Activated T-helper 1 cell treated with anti-CD3 and anti-CD28 coated beads, Interleukin-12 subunit alpha, Interleukin-12 subunit beta, Interleukin-2, Interleukin-4 antibody, amounts not matched to agents 30 ng/mL and 10 ng/mL and 1 ng/mL, durations not matched to agents 14 hours and 24 hours and 36 hours (primary cell): Measurements from ENCODE around the gene POLE3. TPM values are rescaled to one million over a fixed set of nuclear protein-coding genes. Genes with fewer than 3 reads are reported as not detected.
"Not testable (repeated sequence)": the region's sequence is repeated elsewhere in the genome, so short reads cannot be mapped to it uniquely, and the experiment has no call there.

Source experiments
- DNase-seq: peaks from one replicate; pipeline ENCODE4 v3.0.0; 2021; ENCODE audit warnings: low spot score
- H3K27ac Mint-ChIP-seq: one replicate; pipeline ENCODE4 v1.8.0; 2021; ENCODE audit warnings: mild to moderate bottlenecking, mixed read lengths
- H3K27me3 Mint-ChIP-seq: one replicate; pipeline ENCODE4 v1.8.0; 2022; ENCODE audit warnings: mild to moderate bottlenecking, moderate library complexity, mixed read lengths; ENCODE audit not compliant: insufficient read depth
- H3K36me3 Mint-ChIP-seq: one replicate; pipeline ENCODE4 v1.8.0; 2021; ENCODE audit warnings: low read depth, mixed read lengths
- H3K4me1 Mint-ChIP-seq: one replicate; pipeline ENCODE4 v1.8.0; 2021; ENCODE audit warnings: low read depth, mixed read lengths
- H3K4me3 Mint-ChIP-seq: one replicate; pipeline ENCODE4 v1.8.0; 2021; ENCODE audit warnings: mild to moderate bottlenecking, moderate library complexity, mixed read lengths
- H3K9me3 Mint-ChIP-seq: one replicate; pipeline ENCODE4 v1.8.0; 2021; ENCODE audit warnings: mixed read lengths
- intact Hi-C: fragments of 100-400 bp; cut with micrococcal nuclease; formaldehyde crosslinking; loops from one replicate; pipeline ENCODE4 v1.15.1; 2024
- total RNA-seq: library from RNA; stranded (reverse); gene quantifications from 2 replicates; pipeline ENCODE4 v1.2.3, GENCODE V29; 2022

POLE3 gene
- total RNA-seq, 1 donor from 2014 or later, result 90.9 TPM

- no peaks in the 10 kb centered on the region for H3K4me1 Mint-ChIP-seq
- H3K4me3 Mint-ChIP-seq, result no peak overlapping the region
- no peak for DNase-seq
- no peak overlapping the region for H3K27ac Mint-ChIP-seq
- H3K9me3 Mint-ChIP-seq, result no peaks in the 10 kb centered on the region
- H3K27me3 Mint-ChIP-seq, result peaks cover 11% of the 10 kb centered on the region
- H3K36me3 Mint-ChIP-seq, result no peaks in the 10 kb centered on the region
- intact Hi-C loops, result no loop called here
These were observed 16.2 kb upstream of the POLE3 start for GRCh38 chr9:113426701-113427100.

DNA sequence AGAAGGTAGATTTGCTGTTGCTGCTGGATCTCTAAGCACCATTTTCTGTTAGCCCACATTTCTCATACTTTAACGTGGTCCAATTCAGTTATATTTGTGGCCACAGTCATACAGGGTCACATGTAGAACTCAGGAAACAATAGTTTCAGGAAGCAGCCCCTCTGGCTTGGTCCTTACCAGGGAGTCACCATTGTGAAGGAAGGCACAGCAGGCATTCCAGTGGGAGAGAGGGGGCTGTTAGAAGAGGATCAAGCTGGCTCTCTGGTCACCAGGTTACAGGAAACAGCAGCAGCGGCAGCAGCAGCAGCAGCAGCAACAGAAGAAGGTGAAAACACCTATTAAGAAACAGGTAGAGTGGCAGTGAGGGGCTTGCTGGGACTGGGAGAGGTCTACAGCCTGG, 14.6 kb upstream of the POLE3 start:
- Mint-ChIP-seq H3K9me3 (no peaks in the 10 kb centered on the region), H3K4me1 (no peaks in the 10 kb centered on the region), H3K4me3 (no peak overlapping the region), H3K27ac (no peak overlapping the region), H3K36me3 (no peaks in the 10 kb centered on the region), H3K27me3 (peaks cover 15% of the 10 kb centered on the region)
- intact Hi-C loops, result no loop called here
- DNase-seq, result no peak

DNA sequence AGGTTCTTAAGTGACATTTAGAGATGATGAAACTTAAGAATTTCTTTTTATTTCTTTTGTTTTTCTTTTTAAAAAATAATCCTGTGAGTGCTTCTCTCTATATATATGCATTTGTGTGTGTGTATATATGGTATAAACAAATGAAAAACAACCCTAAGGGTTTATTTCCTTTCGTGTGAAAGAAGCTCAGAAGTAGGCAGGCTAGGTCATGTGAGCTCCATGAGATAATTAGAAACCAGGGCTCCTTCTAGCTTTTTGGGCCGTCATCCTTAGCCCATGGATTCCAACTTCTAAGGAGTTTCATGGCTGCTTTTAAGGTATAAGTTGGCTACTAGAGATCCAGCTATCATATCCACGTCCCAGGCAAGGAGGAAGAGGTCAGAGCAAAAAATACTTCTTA, 11.3 kb upstream of the POLE3 start:
- H3K9me3 Mint-ChIP-seq, result no peaks in the 10 kb centered on the region
- no peaks in the 10 kb centered on the region for H3K4me1 Mint-ChIP-seq

GRCh38 chr9:113417370-113417769, 6.9 kb upstream of the POLE3 start:
- Mint-ChIP-seq H3K36me3 (no peaks in the 10 kb centered on the region), H3K4me3 (no peak overlapping the region), H3K4me1 (no peaks in the 10 kb centered on the region), H3K27ac (no peak overlapping the region), H3K9me3 (no peaks in the 10 kb centered on the region), H3K27me3 (peaks cover 4% of the 10 kb centered on the region)
- intact Hi-C loops, result loop anchor here (10.0 kb wide), 2 partner anchors 967 to 1933 kb away; partner anchors contain the start of genes AKNA and ECPAS
- no peak for DNase-seq

More for the DNA sequence above, 11.3 kb upstream of the POLE3 start:
- Mint-ChIP-seq H3K4me3 (no peak overlapping the region), H3K27me3 (peaks cover 15% of the 10 kb centered on the region), H3K27ac (no peak overlapping the region), H3K36me3 (no peaks in the 10 kb centered on the region)
- intact Hi-C loops, result no loop called here
- no peak for DNase-seq

DNA sequence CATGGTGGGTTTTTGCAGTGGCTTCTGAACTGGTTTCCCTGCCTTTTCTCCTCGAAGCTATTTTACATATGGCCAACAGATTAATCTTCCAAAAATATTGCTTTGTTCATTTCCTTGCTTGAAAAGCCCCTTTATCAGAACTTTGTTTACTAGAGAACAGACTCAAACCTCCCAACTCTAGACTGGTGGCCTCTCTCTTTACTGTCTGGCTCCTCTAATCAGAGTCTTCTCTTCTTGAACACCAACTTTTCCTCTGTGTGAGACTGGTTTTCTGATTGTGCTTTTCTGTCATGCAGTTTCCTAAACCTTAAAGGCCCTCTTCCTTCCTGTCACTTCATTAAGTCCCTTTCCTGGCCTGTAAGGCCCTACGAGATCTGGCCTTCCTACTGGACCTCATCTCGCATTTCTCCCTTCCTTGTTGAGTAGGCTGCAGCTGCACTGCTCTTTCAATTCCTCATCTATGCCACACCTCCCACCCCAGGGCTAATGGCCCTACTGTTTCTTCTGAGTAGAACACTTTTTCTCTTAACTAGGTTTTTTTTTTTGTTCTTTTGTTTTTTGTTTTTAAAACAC, 5.8 kb upstream of the POLE3 start:
- Mint-ChIP-seq H3K27me3 (peaks cover 3% of the 10 kb centered on the region), H3K36me3 (no peaks in the 10 kb centered on the region), H3K4me3 (no peak overlapping the region), H3K4me1 (no peaks in the 10 kb centered on the region), H3K27ac (no peak overlapping the region), H3K9me3 (no peaks in the 10 kb centered on the region)
- DNase-seq, result no peak
- intact Hi-C loops, result loop anchor here (10.0 kb wide), 2 partner anchors 969 to 1931 kb away; partner anchors contain the start of genes AKNA and ECPAS

DNA sequence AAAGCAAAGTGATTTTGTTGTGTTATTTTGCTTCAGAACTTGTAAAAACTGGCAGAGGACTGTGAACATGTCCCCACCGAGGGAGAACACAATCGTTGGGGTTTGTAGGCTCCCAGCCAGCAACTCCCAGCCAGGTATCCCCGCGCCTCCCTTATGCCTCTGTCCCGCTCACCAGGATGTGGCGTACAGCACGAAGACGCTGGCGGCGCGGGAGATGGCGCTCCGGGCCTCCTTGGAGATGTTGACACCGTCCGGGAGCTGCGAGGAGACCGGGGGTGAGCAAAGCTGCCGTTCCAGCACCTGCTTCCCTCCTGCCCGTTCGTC, 630 bp downstream of the POLE3 start:
- intact Hi-C loops, result loop anchor here (1.0 to 10.0 kb wide), 14 partner anchors 9 to 1925 kb away; partner anchors contain the start of genes AKNA, ALAD, CDC26 and ECPAS
- peaks cover 32% of the 10 kb centered on the region for H3K36me3 Mint-ChIP-seq
- peaks cover 22% of the 10 kb centered on the region for H3K4me1 Mint-ChIP-seq
- no peaks in the 10 kb centered on the region for H3K27me3 Mint-ChIP-seq
- H3K27ac Mint-ChIP-seq, result peak overlapping the region; percentile 99
- no peaks in the 10 kb centered on the region for H3K9me3 Mint-ChIP-seq
- peak overlapping the region; percentile 89 for H3K4me3 Mint-ChIP-seq
- no peak for DNase-seq

DNA sequence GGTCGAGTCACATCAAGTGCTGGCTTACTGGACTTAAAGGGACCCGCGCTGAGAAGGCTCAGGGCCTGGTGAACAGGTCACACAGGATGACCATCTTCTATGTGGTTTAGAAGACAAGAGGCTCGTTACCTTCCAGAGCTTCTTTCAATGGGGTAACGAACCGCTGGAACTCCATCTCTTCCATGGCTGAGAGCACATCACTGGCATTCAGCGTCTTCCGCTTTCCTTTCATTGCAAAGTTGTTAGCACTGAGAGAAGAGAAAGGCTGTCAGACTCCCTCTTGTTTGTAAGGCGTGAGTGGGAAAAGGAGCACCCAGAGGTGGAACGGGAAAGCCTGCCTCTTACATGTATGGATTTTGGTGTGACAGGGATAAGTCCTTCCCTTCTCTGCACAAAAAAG, 994 bp downstream of the POLE3 start:
- DNase-seq, result no peak
- Mint-ChIP-seq H3K9me3 (no peaks in the 10 kb centered on the region), H3K27me3 (no peaks in the 10 kb centered on the region), H3K4me1 (peaks cover 22% of the 10 kb centered on the region), H3K36me3 (peaks cover 32% of the 10 kb centered on the region), H3K4me3 (peak overlapping the region; percentile 89), H3K27ac (peak overlapping the region; percentile 99)
- intact Hi-C loops, result no loop called here

- peaks cover 32% of the 10 kb centered on the region for H3K36me3 Mint-ChIP-seq
- not testable (repeated sequence) for H3K27me3 Mint-ChIP-seq, H3K9me3 Mint-ChIP-seq
- DNase-seq, result peak; percentile 59
- H3K4me1 Mint-ChIP-seq, result peaks cover 22% of the 10 kb centered on the region
- peak overlapping the region; percentile 89 for H3K4me3 Mint-ChIP-seq
- intact Hi-C loops, result loop anchor here (1.0 kb wide), 1 partner anchor 98 kb away; no protein-coding TSS in a partner anchor
- peak overlapping the region; percentile 83 for H3K27ac Mint-ChIP-seq
These were observed 3.5 kb downstream of the POLE3 start for GRCh38 chr9:113406873-113407511.

DNA sequence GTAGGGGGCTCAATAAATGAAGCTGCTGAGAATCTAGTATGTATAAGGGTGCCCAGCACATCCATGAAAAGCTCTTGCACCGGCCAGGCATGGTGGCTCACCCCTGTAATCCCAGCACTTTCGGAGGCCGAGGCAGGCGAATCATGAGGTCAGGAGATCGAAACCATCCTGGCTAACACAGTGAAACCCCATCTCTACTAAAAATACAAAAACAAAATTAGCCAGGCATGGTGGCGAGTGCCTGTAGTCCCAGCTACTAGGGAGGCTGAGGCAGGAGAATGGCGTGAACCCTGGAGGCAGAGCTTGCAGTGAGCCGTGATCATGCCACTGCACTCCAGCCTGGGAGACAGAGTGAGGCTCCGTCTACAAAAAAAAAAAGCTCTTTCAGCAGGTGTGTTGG, 4.1 kb downstream of the POLE3 start:
- peak overlapping the region; percentile 83 for H3K27ac Mint-ChIP-seq
- peaks cover 32% of the 10 kb centered on the region for H3K36me3 Mint-ChIP-seq
- H3K9me3 Mint-ChIP-seq, intact Hi-C loops, H3K4me3 Mint-ChIP-seq, DNase-seq, H3K27me3 Mint-ChIP-seq: not testable (repeated sequence)
- peaks cover 28% of the 10 kb centered on the region for H3K4me1 Mint-ChIP-seq

DNA sequence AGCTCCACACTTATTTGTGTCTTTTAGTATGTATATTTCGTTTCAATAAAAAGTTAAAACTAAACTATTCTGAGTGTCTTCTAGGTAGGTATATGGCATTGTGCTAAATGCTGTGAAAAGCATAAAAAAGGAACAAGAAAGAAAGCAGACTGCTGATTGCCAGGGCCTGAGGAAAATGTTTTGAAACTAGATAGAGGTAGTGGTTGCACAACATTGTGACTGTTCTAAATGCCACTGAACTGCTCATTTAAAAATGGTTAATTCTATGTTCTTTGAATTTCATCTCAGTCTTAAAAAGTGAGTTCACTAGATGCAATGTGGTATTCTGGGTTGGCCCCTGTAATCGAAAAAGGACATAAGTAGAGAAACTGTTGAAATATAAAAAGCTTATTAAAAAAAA, 6.8 kb downstream of the POLE3 start:
- peaks cover 19% of the 10 kb centered on the region for H3K36me3 Mint-ChIP-seq
- H3K4me1 Mint-ChIP-seq, result peaks cover 37% of the 10 kb centered on the region
- no peaks in the 10 kb centered on the region for H3K27me3 Mint-ChIP-seq
- DNase-seq, result no peak
- H3K27ac Mint-ChIP-seq, result no peak overlapping the region
- H3K4me3 Mint-ChIP-seq, result no peak overlapping the region
- no peaks in the 10 kb centered on the region for H3K9me3 Mint-ChIP-seq
- intact Hi-C loops, result loop anchor here (5.0 kb wide), 1 partner anchor 686 kb away; the partner anchor contains the start of gene INIP

GRCh38 chr9:113401027-113401792, 9.3 kb downstream of the POLE3 start, which contains the start of gene ALAD:
Gene ALAD, minus strand, starts transcription at chr9:113401284. Its CDS starts 7,725 bp downstream, at chr9:113393559.
- intact Hi-C loops, result loop anchor here (1.0 to 5.0 kb wide), 9 partner anchors 9 to 684 kb away; partner anchors contain the start of genes C9orf43, CDC26, FKBP15 and INIP
- Mint-ChIP-seq H3K4me1 (peaks cover 25% of the 10 kb centered on the region), H3K27me3 (no peaks in the 10 kb centered on the region), H3K27ac (peak within 1 kb of the TSS; percentile 67), H3K36me3 (peaks cover 4% of the 10 kb centered on the region), H3K9me3 (no peaks in the 10 kb centered on the region), H3K4me3 (peak within 1 kb of the TSS; percentile 89)
- DNase-seq, result peak; percentile 99

- Mint-ChIP-seq H3K4me3 (peak overlapping the region; percentile 78), H3K27me3 (no peaks in the 10 kb centered on the region), H3K9me3 (no peaks in the 10 kb centered on the region), H3K4me1 (peaks cover 25% of the 10 kb centered on the region), H3K27ac (no peak overlapping the region), H3K36me3 (peaks cover 6% of the 10 kb centered on the region)
- intact Hi-C loops, result loop anchor here (2.0 to 5.0 kb wide), 2 partner anchors 191 to 682 kb away; partner anchors contain the start of gene INIP
- no peak for DNase-seq
These were observed 10.8 kb downstream of the POLE3 start for GRCh38 chr9:113399646-113400200.
